Activated T-helper 2 cell treated with anti-CD3 and anti-CD28 coated beads, Interferon-gamma antibody, Interleukin-2, Interleukin-4, amounts not matched to agents 10 μg/mL and 5 μg/mL and 100 μg/mL, durations not matched to agents 14 hours and 24 hours and 36 hours (primary cell): Measurements from ENCODE around the gene PRR33. TPM values are rescaled to one million over a fixed set of nuclear protein-coding genes. Genes with fewer than 3 reads are reported as not detected.

Experiments used
- DNase-seq: peaks from one replicate; pipeline ENCODE4 v3.0.0; 2021; ENCODE audit warnings: low spot score
- H3K27ac Mint-ChIP-seq: one replicate; pipeline ENCODE4 v1.8.0; 2021; ENCODE audit warnings: mixed read lengths
- H3K27me3 Mint-ChIP-seq: one replicate; pipeline ENCODE4 v1.8.0; 2021; ENCODE audit warnings: low read depth, mixed read lengths
- H3K36me3 Mint-ChIP-seq: one replicate; pipeline ENCODE4 v1.8.0; 2021; ENCODE audit warnings: low read depth, mixed read lengths
- H3K4me1 Mint-ChIP-seq: one replicate; pipeline ENCODE4 v1.8.0; 2021; ENCODE audit warnings: low read depth, mixed read lengths
- H3K4me3 Mint-ChIP-seq: one replicate; pipeline ENCODE4 v1.8.0; 2021; ENCODE audit warnings: low read depth, mild to moderate bottlenecking, moderate library complexity, mixed read lengths
- H3K9me3 Mint-ChIP-seq: one replicate; pipeline ENCODE4 v1.8.0; 2021; ENCODE audit warnings: mixed read lengths
- intact Hi-C: fragments of 100-400 bp; cut with micrococcal nuclease; formaldehyde crosslinking; loops from one replicate; pipeline ENCODE4 v1.15.1; 2023
- total RNA-seq: library from RNA; stranded (reverse); gene quantifications from 2 replicates; pipeline ENCODE4 v1.2.3, GENCODE V29; 2022

Gene PRR33
- total RNA-seq, 1 donor from 2014 or later = 0.05 TPM

DNA sequence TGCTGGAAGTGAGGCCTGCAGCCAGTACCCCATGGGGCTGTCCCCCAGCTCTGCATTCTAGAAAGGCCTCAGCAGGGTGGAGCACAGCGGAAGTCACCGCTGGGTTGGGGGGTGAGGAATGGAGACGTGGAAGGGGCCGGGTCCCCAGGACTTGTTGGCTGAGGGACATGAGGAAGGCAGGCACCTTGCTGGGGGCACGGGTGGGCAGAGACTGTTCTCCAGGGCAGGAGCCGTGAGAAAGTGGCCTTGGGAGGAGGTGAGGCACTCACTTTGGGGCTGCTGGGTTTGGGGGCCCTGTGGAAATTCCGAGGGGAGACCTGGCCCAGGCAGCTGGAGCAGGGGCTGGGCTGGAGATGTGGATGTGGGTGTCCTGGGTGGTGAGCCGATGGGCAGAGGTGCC lies 47.9 kb downstream of the PRR33 start:
- no peaks in the 10 kb centered on the region for H3K9me3 Mint-ChIP-seq
- H3K4me3 Mint-ChIP-seq = no peak overlapping the region
- DNase-seq = no peak
- H3K4me1 Mint-ChIP-seq = peaks cover 37% of the 10 kb centered on the region
- H3K27me3 Mint-ChIP-seq = peaks cover 1% of the 10 kb centered on the region
- intact Hi-C loops = no loop called here
- H3K36me3 Mint-ChIP-seq = no peaks in the 10 kb centered on the region
- H3K27ac Mint-ChIP-seq = peak overlapping the region; percentile 95

- H3K27me3 Mint-ChIP-seq = peaks cover 1% of the 10 kb centered on the region
- intact Hi-C loops = no loop called here
- H3K36me3 Mint-ChIP-seq = no peaks in the 10 kb centered on the region
- no peak for DNase-seq
- H3K27ac Mint-ChIP-seq = peak overlapping the region; percentile 95
- no peaks in the 10 kb centered on the region for H3K9me3 Mint-ChIP-seq
- peaks cover 37% of the 10 kb centered on the region for H3K4me1 Mint-ChIP-seq
- no peak overlapping the region for H3K4me3 Mint-ChIP-seq
These were observed 48.6 kb downstream of the PRR33 start for GRCh38 chr11:1843098-1843473.

- H3K4me3 Mint-ChIP-seq = no peak overlapping the region
- H3K27ac Mint-ChIP-seq = no peak overlapping the region
- DNase-seq = no peak
- H3K9me3 Mint-ChIP-seq = no peaks in the 10 kb centered on the region
- intact Hi-C loops = no loop called here
- peaks cover 1% of the 10 kb centered on the region for H3K27me3 Mint-ChIP-seq
- peaks cover 34% of the 10 kb centered on the region for H3K4me1 Mint-ChIP-seq
- H3K36me3 Mint-ChIP-seq = no peaks in the 10 kb centered on the region
These were observed 49.3 kb downstream of the PRR33 start for GRCh38 chr11:1842149-1843097.

- Mint-ChIP-seq H3K9me3 (no peaks in the 10 kb centered on the region), H3K27ac (no peak overlapping the region), H3K4me3 (no peak overlapping the region), H3K27me3 (peaks cover 1% of the 10 kb centered on the region), H3K36me3 (no peaks in the 10 kb centered on the region), H3K4me1 (peaks cover 32% of the 10 kb centered on the region)
- intact Hi-C loops = no loop called here
- DNase-seq = no peak
These were observed 50.1 kb downstream of the PRR33 start for GRCh38 chr11:1841511-1842148.

- intact Hi-C loops = no loop called here
- H3K36me3 Mint-ChIP-seq = no peaks in the 10 kb centered on the region
- no peak overlapping the region for H3K4me3 Mint-ChIP-seq
- no peaks in the 10 kb centered on the region for H3K9me3 Mint-ChIP-seq
- no peak overlapping the region for H3K27ac Mint-ChIP-seq
- no peak for DNase-seq
- H3K4me1 Mint-ChIP-seq = peaks cover 32% of the 10 kb centered on the region
- H3K27me3 Mint-ChIP-seq = peaks cover 1% of the 10 kb centered on the region
These were observed 50.8 kb downstream of the PRR33 start for GRCh38 chr11:1840780-1841480.

DNA sequence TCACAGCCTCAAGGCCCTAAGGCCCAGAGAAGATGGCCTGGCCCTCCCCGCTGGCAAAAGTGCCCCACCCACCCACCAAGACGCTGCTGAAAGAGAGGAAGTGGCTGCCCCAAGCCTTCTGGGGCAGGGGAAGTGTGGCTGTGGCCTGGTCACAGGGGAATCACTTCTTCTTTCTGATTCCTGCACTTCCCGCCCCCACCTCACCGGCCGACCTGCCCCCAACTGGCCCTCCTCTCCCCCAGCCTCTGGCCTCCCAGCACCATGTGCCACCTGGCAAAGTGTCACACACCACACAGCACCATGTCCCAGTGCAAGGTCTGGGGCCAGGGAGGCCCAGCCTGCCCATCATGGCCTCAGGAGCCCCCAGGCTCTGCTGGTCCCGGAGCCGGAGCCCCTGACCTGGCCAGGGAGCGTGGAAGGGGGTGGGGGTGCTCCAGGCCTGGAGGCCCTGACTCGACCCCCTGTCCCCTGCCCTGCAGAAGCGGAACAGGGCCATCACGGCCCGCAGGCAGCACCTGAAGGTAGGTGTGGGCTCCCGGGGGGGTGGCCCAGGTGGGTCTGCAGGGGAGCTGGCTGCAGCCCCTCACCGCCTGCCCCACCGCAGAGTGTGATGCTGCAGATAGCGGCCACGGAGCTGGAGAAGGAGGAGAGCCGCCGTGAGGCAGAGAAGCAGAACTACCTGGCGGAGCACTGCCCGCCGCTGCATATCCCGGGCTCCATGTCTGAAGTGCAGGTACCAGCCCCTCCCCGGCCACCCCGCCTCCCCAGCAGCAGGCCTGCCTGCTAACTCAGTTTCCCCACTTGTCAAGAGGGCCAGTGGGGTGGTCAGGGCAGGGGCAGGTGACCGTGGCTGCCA lies 51.5 kb downstream of the PRR33 start:
- no peak overlapping the region for H3K4me3 Mint-ChIP-seq
- no peaks in the 10 kb centered on the region for H3K9me3 Mint-ChIP-seq
- H3K27me3 Mint-ChIP-seq = peaks cover 1% of the 10 kb centered on the region
- no peak for DNase-seq
- no peaks in the 10 kb centered on the region for H3K36me3 Mint-ChIP-seq
- peaks cover 27% of the 10 kb centered on the region for H3K4me1 Mint-ChIP-seq
- H3K27ac Mint-ChIP-seq = no peak overlapping the region
- intact Hi-C loops = loop anchor here (2.0 to 10.0 kb wide), 3 partner anchors 15 to 312 kb away; no protein-coding TSS in a partner anchor

DNA sequence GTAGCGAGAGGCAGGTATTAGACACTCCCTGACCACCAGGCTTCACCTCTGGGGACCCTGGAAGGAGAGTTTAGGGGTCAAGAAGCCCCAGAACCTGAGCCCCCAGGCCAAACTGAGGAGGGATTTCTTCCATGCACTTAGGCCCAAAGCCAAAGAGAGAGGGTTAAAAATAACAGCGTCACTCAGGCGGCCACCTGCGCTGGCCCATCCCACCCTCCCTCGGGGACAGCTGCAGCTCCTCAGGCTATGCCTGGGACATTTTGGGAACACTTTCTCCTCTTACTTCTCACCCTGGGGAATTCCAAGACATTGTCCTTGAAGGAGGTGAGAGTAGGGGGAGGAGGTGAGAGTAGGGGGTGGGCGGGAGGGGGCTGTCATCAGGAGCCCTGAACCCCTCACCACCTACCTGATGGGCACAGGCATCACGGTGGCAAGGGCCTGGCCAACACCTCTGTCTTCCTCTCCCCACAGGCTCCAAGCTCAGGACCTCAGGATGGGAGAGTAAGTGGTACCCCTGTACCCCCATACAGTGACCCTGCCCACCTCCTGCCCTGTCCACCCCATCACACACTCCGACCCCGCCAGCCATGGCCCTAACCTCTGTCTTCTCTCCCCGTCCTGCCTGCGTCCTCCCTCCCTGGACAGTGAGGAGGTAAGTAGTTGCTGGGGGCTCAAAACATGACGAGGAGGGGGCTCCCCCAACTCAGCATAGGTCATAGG lies 52.3 kb downstream of the PRR33 start:
- Mint-ChIP-seq H3K27ac (no peak overlapping the region), H3K4me3 (no peak overlapping the region), H3K27me3 (no peaks in the 10 kb centered on the region), H3K4me1 (peaks cover 20% of the 10 kb centered on the region), H3K36me3 (no peaks in the 10 kb centered on the region), H3K9me3 (no peaks in the 10 kb centered on the region)
- no peak for DNase-seq
- intact Hi-C loops = loop anchor here (2.0 to 10.0 kb wide), 3 partner anchors 15 to 313 kb away; no protein-coding TSS in a partner anchor

GRCh38 chr11:1838426-1839144 lies 53.1 kb downstream of the PRR33 start, which contains the start of gene TNNI2:
Gene TNNI2, plus strand, starts transcription at chr11:1838981. Its CDS starts 716 bp downstream, at chr11:1839697.
- H3K9me3 Mint-ChIP-seq = no peaks in the 10 kb centered on the region
- H3K4me3 Mint-ChIP-seq = no peak within 1 kb of the TSS
- peaks cover 14% of the 10 kb centered on the region for H3K4me1 Mint-ChIP-seq
- H3K36me3 Mint-ChIP-seq = no peaks in the 10 kb centered on the region
- no peak within 1 kb of the TSS for H3K27ac Mint-ChIP-seq
- H3K27me3 Mint-ChIP-seq = no peaks in the 10 kb centered on the region
- DNase-seq = no peak
- intact Hi-C loops = loop anchor here (2.0 to 10.0 kb wide), 3 partner anchors 16 to 314 kb away; no protein-coding TSS in a partner anchor

Other genes with a start within 250 kb of the PRR33 start
- not detected in 2 replicates for gene KRTAP5-6, start 194.7 kb downstream of the PRR33 start, total RNA-seq
- gene IFITM10, start 141.3 kb downstream of the PRR33 start, total RNA-seq = 0.14 and 0.34 TPM in 2 replicates
- gene CTSD, start 128.0 kb downstream of the PRR33 start, total RNA-seq = 73.5 and 76.3 TPM in 2 replicates
- gene SYT8, start 56.9 kb downstream of the PRR33 start, total RNA-seq = not detected in 2 replicates
- 0.27 TPM in 1 of 2 replicates, not detected in the other for gene TNNI2, start 52.9 kb downstream of the PRR33 start, total RNA-seq
- gene LSP1, start 38.8 kb downstream of the PRR33 start, total RNA-seq = 442 and 449 TPM in 2 replicates
- 2.0 and 2.9 TPM in 2 replicates for gene TNNT3, start 27.8 kb upstream of the PRR33 start, total RNA-seq
- gene MRPL23, start 55.4 kb upstream of the PRR33 start, total RNA-seq = 65.1 and 72.2 TPM in 2 replicates
- 0.34 TPM in 1 of 2 replicates, not detected in the other for gene H19, start 105.9 kb upstream of the PRR33 start, total RNA-seq
- gene IGF2, start 247.5 kb upstream of the PRR33 start, total RNA-seq = 0.05 and 0.16 TPM in 2 replicates